Upper lobe of right lung (tissue), 1 donor: ENCODE results near the gene DOP1A. TPM values are rescaled to one million over a fixed set of nuclear protein-coding genes. Genes with fewer than 3 reads are reported as not detected.

Source experiments
- ATAC-seq: fragments of 200-7000 bp; cut with Tn5 transposase; one replicate; pipeline ENCODE4 v1.9.1; 2020; ENCODE audit warnings: mild to moderate bottlenecking, moderate library complexity
- DNase-seq: peaks from one replicate; pipeline ENCODE4 v3.0.0-alpha.2; 2020
- H3K27ac ChIP-seq: fragments of 200-600 bp; one replicate; pipeline ENCODE4 v1.8.0; 2022
- H3K27me3 ChIP-seq: fragments of 200-600 bp; one replicate; pipeline ENCODE4 v1.8.0; 2022; ENCODE audit warnings: mild to moderate bottlenecking
- H3K36me3 ChIP-seq: fragments of 200-600 bp; one replicate; pipeline ENCODE4 v1.8.0; 2022
- H3K4me1 ChIP-seq: fragments of 200-600 bp; one replicate; pipeline ENCODE4 v1.8.0; 2022
- H3K4me3 ChIP-seq: fragments of 200-600 bp; one replicate; pipeline ENCODE4 v1.8.0; 2022; ENCODE audit warnings: mild to moderate bottlenecking
- H3K9me3 ChIP-seq: fragments of 200-600 bp; one replicate; pipeline ENCODE4 v1.8.0; 2022
- CTCF ChIP-seq: fragments of 200-600 bp; IDR thresholded peaks from one replicate; pipeline ENCODE4 v1.8.0; 2022; ENCODE audit warnings: antibody characterized with exemption
- intact Hi-C: fragments of 100-400 bp; cut with DNase I; formaldehyde crosslinking; loops from one replicate; pipeline ENCODE4 v1.11.0; 2022
- total RNA-seq: library from RNA; stranded (reverse); fragmentation: NEBNext Ultra II Directional; extraction: Animal tissue kit (Norgen Biotek cat#: 25700); gene quantifications from one replicate; pipeline ENCODE4 v1.2.1, GENCODE V29; 2021
- donor health status: DM: no; HTN: yes; CAD: no; lungs with severe emphysema.

The DOP1A gene
- total RNA-seq, 1 donor from 2014 or later, result 26.4 TPM

DNA sequence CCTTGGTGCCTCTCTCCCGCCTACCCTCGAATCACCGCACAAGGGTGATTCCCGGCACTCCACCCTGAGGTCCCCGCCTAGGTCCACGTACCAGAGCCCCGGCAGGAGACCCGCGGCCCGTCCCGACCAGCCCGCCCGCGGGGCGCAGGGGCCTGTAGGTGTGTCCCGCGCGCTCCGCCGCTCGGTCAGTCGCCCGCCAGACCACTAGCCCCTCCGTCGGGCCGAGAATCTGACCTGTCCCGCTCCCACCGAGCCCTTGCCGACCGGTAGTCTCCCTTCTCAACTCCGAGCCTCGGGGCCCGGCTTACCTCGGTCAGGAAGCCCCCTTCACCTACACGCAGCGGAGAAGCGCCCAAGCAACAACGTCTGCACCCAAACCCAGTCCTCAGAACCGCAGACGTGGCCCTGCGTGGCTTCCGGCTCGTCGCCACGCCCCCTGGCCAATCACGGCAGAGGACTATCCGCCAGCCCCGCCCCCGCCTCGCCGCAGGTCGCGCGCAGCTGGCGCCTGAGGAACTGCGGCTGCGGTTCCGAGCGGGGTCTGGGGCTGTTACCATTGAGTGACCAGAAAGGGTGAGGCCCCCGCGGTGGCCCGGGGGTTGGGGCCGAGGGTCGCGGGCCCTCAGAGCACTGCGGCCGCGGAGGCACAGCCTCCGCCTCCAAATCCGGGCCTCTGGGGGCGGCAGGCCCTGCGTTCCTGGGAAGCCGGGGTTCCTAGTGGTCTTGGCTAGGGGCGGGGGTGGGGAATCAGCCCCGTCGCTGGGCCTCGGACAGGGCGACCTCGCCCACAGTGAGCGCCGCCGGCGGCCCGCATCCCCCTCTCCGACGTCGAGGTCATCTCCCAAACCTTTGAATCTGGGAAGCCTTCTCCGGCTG, 125.6 kb downstream of the DOP1A start, which contains the start of the genes PGM3 and RWDD2A:
PGM3 (minus strand) TSS at position 395 of the 876 bp plus-strand sequence. CDS start 2,253 bp downstream, outside the sequence.
RWDD2A (plus strand) TSS at position 487 of the 876 bp plus-strand sequence. CDS start 1,095 bp downstream, outside the sequence.
- intact Hi-C loops, result no loop called here
- Histone ChIP-seq H3K36me3 (peaks cover 16% of the 10 kb centered on the region), H3K4me1 (peaks cover 12% of the 10 kb centered on the region), H3K9me3 (no peaks in the 10 kb centered on the region), H3K27me3 (no peaks in the 10 kb centered on the region), H3K4me3 (peak within 1 kb of the TSS; percentile 86), H3K27ac (peak within 1 kb of the TSS; percentile 89)
- ATAC-seq (peak; percentile 99), DNase-seq (peak; percentile 97)
- TF ChIP-seq CTCF, result no peak

DNA sequence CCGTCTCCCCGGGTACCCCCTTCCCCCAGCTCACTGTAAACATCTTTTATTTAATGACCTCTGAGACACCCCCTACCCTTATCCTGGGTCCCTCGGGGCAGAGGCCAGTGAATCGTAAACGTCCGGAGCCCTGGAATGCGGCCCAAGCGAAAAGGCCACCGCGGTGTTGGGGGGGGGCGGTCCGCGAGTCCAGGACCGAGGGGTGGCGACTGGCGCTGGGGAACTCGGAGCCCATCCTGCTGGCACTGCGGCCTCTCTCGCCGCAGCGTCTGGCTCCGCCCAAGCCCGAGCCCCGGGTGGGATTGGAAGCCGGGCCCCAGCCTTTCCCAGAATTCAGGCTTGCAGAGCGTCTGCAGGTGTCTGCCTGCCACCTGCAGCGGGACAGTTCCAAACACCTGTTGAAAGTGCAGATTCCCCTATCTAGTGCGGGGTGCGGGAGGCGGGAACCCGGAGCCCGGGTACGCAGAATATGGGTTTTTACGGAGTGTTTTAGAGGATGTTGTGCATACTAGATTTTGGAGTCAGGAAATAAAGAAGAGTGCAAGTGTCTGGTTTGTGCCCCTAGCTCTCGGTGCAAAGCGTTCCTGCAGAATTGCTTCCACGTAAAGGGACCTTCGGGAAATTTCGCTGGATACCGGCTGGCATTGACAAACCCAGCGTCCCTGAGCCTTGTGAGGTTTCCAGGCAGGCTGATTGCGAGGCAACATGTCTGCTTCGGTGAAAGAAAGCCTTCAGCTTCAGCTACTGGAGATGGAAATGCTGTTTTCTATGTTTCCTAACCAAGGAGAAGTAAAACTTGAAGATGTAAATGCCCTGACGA, 126.5 kb downstream of the DOP1A start:
- DNase-seq, result peak; percentile 79
- Histone ChIP-seq H3K27me3 (no peaks in the 10 kb centered on the region), H3K9me3 (no peaks in the 10 kb centered on the region), H3K4me1 (peaks cover 12% of the 10 kb centered on the region), H3K4me3 (peak overlapping the region; percentile 86), H3K27ac (peak overlapping the region; percentile 89), H3K36me3 (peaks cover 8% of the 10 kb centered on the region)
- intact Hi-C loops, result no loop called here
- ATAC-seq, result peak; percentile 75
- no peak for TF ChIP-seq CTCF

DNA sequence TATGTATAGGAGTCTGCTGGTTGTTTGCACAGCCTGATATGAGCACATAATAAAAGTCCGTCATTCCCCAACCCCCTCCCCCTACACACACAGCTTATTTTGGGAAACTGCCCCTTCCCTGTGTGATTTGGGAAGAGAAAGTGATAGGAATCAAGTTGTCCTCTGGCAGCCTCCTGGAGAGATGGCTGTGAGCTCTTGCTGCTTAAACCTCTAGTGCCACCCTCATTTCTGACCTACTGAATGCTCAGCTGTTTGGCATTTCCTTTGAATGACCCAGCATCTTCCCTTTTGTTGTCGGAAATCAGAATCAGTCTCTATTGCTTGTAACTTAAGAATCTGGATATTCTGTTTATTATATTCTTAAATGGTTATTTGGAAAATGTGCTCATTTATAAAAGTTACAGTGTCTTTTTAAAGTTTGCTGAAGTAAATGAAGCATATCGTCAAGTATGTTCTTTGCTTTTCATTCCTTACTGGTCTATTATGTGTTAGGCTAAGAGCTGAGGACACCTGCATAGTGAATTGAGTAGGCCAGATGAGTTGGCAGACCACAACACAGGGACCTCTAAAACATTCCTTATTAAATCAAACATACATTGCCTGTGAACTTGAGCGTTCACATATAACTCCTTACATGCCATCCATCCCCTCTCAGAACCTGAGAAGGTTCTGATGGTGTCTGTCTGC, 131.2 kb downstream of the DOP1A start:
- TF ChIP-seq CTCF, result no peak
- DNase-seq (no peak), ATAC-seq (no peak)
- no peaks in the 10 kb centered on the region for H3K36me3 ChIP-seq
- no peak overlapping the region for H3K4me3 ChIP-seq
- intact Hi-C loops, result no loop called here
- no peak overlapping the region for H3K27ac ChIP-seq
- no peaks in the 10 kb centered on the region for H3K9me3 ChIP-seq
- no peaks in the 10 kb centered on the region for H3K4me1 ChIP-seq
- no peaks in the 10 kb centered on the region for H3K27me3 ChIP-seq

DNA sequence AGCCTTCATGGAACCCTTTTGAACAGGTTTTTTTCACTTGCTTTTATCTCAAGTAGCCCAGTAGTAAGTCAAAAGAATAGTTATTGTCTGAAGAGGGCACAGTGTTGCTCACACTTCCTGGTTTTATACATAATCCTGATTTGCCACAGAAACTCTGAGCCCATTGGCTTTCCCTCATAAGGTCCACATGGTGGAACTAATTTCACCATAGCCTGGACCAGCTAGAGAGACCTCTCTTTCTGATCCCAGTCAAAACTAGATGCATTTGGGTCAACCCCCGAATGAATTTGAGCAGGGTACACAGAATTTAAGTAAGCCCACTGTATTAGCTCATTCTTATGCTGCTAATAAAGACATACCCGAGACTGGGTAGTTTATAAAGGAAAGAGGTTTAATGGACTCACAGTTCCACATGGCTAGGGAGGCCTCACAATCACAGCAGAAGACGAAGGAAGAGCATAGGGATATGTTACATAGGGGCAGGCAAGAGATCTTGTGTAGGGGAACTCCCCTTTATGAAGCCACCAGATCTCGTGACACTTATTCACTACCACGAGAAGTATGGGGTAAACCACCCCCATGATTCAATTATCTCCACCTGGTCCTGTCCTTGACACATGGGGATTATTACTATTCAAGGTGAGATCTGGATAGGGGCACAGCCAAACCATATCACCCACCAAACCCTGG, 131.8 kb downstream of the DOP1A start:
- Histone ChIP-seq H3K27me3 (no peaks in the 10 kb centered on the region), H3K9me3 (no peaks in the 10 kb centered on the region), H3K27ac (no peak overlapping the region), H3K4me3 (no peak overlapping the region), H3K36me3 (no peaks in the 10 kb centered on the region), H3K4me1 (no peaks in the 10 kb centered on the region)
- no peak for TF ChIP-seq CTCF
- ATAC-seq, result no peak
- no peak for DNase-seq
- intact Hi-C loops, result no loop called here

GRCh38 chr6:83199863-83200225, 132.4 kb downstream of the DOP1A start:
- no peaks in the 10 kb centered on the region for H3K9me3 ChIP-seq
- H3K4me3 ChIP-seq, result no peak overlapping the region
- intact Hi-C loops, result no loop called here
- H3K36me3 ChIP-seq, result no peaks in the 10 kb centered on the region
- DNase-seq (no peak), ATAC-seq (no peak)
- H3K4me1 ChIP-seq, result no peaks in the 10 kb centered on the region
- TF ChIP-seq CTCF, result no peak
- H3K27ac ChIP-seq, result no peak overlapping the region
- no peaks in the 10 kb centered on the region for H3K27me3 ChIP-seq
